NOMO-1 (cell line): Measurements from ENCODE around the gene CCDC6.
"Not testable (repeated sequence)": the region's sequence is repeated elsewhere in the genome, so short reads cannot be mapped to it uniquely, and the experiment has no call there.

Source experiments
- DNase-seq, 2 experiments: peaks; one replicate each; lab custom pipeline; 2025; ENCODE audit not compliant: unreplicated experiment in 2 of 2; lab: John Stamatoyannopoulos, UW

The CCDC6 gene

GRCh38 chr10:59817773-59818172 lies 88.6 kb downstream of the CCDC6 start:
- no peak for DNase-seq

DNA sequence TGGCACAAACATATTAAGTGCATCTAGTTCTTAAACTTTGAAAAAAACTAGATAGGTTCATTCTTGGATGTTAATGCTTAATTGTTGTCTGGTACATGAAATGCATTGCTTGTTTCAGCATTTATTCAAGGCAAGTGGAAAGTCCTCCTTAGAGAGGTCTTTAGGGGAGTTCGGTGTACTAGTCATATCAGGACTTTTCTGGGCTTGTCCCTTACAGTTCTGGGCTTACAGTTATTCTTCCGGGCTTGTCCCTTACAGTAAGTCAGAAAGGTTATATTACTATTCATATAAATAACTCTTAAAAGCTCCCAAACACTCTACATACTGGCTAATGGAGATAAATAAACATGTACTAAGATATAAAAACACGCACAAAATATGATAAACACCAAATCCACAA lies 91.5 kb downstream of the CCDC6 start:
- no peak for DNase-seq

DNA sequence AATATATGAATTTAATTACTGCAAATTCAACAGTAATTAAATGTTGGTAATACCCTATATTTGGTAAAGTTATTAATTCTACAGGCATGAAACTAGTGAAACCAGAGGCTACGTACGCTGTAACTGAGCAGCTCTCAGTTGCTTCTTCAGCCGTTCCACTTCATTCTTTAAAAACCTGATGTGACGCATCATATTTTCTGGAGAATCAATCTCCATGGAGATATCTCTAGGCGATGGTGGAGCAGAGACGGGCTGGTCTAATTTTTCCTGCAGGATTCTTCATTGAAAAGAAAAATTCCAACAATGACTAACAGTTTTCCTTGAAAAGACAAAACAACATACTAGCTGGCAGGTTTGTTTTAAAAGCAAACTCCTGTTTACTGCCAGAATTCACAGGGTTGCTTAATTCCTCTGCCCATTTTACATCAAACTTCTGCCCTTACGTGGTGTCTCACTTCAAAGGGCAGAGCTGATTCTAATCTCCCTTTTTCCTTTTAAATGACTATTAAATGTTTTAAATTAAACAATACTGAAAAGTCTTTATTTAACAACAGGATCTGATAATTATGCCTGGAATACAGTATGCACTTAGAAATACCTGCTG lies 93.7 kb downstream of the CCDC6 start:
- no peak for DNase-seq

DNA sequence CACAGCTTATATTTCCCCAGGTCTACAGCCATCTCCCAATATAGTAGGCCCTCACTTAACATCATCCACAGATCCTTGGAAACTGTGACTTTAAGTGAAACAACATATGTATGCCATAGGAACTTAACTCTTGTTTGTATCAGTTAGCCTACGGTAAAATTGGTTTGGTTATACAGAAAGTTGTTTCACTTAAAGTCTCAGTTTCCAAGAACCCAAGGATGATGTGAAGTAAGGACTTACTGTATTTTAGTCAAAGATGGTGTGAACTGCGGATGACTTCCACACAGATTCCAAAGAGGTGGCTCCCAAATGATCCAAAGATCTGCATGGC lies 96.7 kb downstream of the CCDC6 start:
- DNase-seq: no peak

GRCh38 chr10:59808896-59809643 lies 97.3 kb downstream of the CCDC6 start:
- peak; percentile 17 to 44 for DNase-seq

GRCh38 chr10:59807629-59808620 lies 98.4 kb downstream of the CCDC6 start:
- DNase-seq: no peak

DNA sequence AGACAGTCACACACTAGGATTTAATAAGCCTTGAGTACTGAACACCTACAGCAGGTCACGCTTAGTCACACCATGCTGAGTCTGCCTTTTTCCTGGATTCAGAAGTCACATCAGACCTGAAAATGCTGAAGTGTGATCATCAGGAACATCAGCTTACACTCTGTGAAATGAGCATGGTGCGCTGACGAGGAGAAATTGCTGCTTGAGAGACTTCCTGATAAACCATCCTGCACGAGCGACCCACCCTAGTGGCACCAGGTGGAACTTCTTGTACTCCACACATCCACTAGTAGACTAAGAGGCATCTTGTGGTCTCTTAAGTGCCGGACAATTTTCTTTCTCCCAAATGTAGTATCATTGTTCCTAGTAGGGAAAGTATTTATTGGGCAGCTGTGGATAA lies 101.3 kb downstream of the CCDC6 start:
- DNase-seq: no peak

- no peak for DNase-seq
These were observed 102.1 kb downstream of the CCDC6 start for GRCh38 chr10:59804220-59804619.

DNA sequence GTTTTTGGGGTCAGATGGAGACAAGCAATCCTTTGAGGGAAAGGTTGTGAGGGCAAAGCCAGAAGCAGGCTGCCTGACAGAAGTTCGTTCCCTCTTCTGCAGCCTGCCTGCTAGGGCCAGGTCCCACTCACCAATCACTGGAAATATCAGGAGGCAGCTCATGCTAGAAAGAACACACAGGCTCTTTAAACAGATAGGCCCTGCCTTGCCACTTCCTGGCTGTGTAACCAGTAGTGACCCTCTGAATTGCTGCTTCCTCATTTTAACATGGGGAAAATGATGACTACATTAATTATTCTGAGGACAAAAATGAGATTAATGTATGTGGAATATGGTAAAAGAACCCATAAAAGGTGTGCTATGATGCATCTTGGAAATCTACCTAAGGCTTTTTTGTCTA lies 102.6 kb downstream of the CCDC6 start:
- peak; percentile 2 to 51 for DNase-seq

GRCh38 chr10:59801171-59801570 lies 105.2 kb downstream of the CCDC6 start:
- no peak for DNase-seq

DNA sequence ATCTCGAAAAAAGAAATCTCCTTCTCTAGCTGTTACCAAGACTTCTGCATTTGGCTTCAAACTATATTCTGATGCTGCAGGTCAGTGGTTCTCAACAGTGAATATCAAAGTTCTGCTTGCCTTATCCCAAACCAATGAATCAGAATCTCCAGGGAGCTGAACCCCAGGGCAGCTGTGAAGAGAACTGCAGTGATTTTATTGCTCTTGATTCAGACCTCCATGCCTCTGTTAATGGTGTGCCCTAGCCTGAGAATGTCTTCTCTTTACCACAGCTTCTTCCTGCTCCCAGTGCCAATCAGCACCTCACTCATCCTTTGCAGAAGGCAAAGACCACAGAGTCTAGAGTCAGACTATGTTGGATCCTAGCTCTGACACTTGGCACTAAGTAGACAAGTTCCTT lies 106.9 kb downstream of the CCDC6 start:
- no peak for DNase-seq

DNA sequence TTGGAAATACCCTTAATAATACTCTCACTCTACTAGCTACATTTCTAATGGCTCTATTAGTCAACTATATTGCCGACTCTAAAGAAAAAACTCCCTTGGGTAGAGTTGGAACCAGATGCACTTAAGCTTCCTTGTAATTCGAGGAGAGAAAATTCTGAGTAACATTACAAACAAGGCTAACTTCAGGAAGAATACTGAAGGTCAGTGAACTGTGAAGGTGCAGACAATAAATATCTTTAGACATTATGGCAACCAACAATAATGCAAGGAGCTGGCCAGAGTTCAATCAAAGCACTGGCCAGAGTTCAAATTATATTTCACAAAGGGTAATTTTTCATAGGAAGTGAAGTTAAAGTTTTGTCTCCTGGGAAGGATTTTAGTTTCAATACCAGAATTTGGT lies 112.4 kb downstream of the CCDC6 start:
- no peak for DNase-seq

DNA sequence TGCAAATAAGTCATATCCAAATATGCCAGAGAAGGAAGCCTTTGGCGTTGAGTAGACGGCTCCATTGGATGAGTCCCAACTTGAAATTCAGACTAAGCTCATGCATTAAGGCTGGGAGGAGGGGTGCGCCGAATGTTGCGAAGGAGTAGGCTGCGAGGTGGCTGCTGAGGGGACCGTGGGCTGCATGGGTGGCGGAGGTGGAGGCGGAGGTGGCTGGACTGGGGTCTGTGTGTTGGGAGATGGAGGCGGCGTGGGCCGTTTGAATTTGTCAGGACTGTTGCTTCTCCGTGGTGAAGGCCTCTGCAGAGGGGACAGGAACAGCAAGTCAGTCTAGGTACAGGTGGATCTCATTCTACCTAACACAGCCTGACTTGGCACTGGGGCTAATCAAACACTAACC lies 113.5 kb downstream of the CCDC6 start:
- no peak for DNase-seq

DNA sequence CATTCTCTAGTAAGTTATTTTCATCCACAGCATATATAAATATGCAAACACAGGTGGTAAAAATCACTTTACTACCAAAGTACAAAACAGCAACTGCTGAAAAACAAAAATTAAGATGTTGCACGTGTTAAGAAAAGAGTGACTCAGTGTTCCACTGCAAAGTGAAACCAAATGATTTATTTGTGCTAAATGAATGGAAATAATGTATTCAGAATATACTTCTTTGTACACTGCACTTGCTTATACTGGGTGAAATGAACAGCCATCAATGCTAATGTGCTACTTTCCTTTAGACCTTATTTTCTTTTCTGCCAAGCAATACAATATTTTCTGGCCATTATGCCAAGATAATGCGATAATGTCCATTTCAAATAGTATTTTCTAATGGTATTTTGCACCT lies 114.8 kb downstream of the CCDC6 start:
- DNase-seq: no peak

GRCh38 chr10:59790080-59790479 lies 116.3 kb downstream of the CCDC6 start:
- not testable (repeated sequence) for DNase-seq

DNA sequence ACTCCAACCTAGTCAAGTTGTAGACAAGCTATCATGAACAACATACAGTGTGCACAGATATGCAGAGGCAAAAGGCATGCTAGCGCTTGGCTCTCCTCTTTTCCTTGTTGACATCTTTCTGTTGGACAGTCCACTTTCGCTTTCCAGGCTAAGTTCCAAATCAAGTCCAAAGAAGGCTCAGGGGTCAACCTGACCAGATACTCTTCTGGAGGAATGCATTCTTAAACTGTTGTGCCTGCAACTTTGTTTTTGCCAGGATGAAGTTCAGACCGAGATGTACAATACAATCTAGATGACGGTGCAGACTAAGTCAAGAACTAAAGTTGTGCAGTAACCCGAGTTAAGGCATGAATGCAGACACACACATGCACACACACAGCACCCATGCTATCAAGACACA lies 117.4 kb downstream of the CCDC6 start:
- DNase-seq: not testable (repeated sequence)

DNA sequence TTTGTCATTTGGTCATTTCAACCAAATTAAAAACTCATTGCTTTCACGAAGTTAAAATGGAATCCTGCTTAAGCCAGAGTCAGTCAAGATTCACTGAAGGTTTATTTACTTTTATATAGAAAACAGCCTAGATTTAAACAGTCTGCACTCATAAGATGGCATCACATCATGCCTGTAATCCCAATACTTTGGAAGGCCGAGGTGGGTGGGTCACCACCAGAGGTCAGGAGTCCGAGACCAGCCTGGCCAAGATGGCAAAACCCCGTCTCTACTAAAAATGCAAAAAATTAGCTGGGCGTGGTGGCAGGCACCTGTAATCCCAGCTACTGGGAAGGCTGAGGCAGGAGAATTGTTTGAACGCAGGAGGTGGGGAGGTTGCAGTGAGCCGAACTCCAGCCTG lies 119.3 kb downstream of the CCDC6 start:
- not testable (repeated sequence) for DNase-seq

DNA sequence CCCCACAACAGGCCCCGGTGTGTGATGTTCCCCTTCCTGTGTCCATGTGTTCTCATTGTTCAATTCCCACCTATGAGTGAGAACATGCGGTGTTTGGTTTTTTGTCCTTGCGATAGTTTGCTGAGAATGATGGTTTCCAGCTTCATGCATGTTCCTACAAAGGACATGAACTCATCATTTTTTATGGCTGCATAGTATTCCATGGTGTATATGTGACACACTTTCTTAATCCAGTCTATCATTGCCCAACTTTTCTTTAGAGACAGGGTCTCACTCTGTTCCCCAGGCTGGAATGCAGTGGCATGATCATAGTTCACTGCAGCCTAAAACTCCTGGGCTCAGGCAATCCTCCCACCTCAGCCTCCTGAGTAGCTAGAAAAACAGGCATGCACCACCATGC lies 120.9 kb downstream of the CCDC6 start:
- DNase-seq: not testable (repeated sequence)

DNA sequence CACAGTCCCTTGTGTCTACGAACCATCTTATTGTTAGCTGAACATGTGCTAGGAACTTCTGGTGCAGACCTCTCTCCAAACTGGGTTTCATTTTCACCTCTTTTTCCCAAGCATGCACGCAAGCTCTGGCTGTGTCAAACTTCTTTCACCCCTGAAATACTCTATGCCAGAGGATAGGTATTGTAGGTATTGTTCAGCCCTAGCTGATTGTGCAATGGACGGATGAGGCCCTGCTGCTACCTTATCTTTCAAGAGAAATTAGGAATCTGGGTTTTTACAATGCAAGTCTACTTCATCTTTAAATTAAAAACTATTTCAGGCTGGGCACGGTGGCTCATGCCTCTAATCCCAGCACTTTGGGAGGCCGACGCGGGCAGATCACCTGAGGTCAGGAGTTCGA lies 124.8 kb downstream of the CCDC6 start:
- no peak for DNase-seq

- DNase-seq: no peak
These were observed 126.4 kb downstream of the CCDC6 start for GRCh38 chr10:59779756-59780533.

DNA sequence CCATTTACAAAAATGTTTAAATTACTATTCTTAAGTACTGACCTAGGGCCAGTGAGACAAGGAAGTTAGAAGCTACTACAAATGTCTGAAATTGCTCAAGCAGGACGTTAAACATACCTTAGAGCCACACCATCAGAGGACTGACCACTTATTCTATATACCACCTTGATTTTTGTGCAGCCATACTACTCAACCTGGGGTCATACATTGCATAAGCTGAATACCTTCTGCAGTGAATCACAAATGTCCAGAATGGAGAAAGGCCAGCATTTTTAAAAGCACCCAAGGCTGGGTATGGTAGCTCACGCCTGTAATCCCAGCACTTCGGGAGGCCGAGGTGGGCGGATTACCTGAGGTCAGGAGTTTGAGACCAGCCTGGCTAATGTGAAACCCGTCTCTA lies 131.9 kb downstream of the CCDC6 start:
- no peak for DNase-seq
